GM21381 (cell line): ENCODE results near the gene ABCC1.

Experiments
- ATAC-seq: cut with Tn5 transposase; IDR thresholded peaks from one replicate; pipeline ENCODE4 v1.9.1; 2021; ENCODE audit warnings: mild to moderate bottlenecking, moderate library complexity; ENCODE audit not compliant: unreplicated experiment

The ABCC1 gene

GRCh38 chr16:16017812-16018211, 68.4 kb downstream of the ABCC1 start:
- no peak for ATAC-seq

GRCh38 chr16:16018705-16019104, 69.3 kb downstream of the ABCC1 start:
- no peak for ATAC-seq

- no peak for ATAC-seq
These were observed 70.1 kb downstream of the ABCC1 start for GRCh38 chr16:16019488-16019887.

DNA sequence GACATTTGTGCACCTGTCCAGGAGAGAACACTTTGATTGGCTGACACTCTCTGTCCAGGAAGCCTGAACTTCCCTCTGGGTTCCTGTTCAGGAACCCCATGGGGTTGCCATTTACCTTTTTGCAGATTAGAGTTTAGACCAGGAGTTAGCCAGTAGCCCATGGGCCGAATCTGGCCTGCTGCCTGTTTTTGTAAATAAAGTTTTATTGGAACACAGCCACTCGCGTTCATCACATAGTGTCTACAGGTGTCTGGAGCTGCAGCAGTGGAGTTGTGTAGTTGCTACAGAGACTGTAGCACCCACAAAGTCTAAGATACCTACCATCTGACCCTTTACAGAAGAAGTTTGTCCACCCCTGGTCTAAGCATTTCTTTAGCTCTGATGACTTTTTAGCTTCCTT, 70.9 kb downstream of the ABCC1 start:
- ATAC-seq = no peak

- ATAC-seq = no peak
These were observed 71.6 kb downstream of the ABCC1 start for GRCh38 chr16:16021020-16021419.

DNA sequence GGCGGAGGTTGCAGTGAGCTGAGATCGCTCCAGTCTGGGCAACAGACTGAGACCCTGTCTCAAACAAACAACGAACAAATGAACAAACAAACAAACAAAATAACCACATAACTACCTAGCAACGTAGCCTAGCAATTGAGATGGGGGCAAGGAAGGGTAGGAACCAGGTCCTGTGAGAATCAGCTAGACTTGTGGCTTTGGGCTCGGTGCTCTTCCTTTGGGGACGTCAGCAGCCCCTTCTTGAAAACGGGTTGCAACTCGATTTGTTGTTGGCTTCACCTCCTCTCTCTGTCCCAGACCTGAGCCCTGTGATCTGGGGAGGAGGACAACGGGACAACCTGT, 72.2 kb downstream of the ABCC1 start:
- no peak for ATAC-seq

- ATAC-seq = no peak
These were observed 72.7 kb downstream of the ABCC1 start for GRCh38 chr16:16021988-16022682.

GRCh38 chr16:16022683-16023064, 73.3 kb downstream of the ABCC1 start:
- no peak for ATAC-seq

DNA sequence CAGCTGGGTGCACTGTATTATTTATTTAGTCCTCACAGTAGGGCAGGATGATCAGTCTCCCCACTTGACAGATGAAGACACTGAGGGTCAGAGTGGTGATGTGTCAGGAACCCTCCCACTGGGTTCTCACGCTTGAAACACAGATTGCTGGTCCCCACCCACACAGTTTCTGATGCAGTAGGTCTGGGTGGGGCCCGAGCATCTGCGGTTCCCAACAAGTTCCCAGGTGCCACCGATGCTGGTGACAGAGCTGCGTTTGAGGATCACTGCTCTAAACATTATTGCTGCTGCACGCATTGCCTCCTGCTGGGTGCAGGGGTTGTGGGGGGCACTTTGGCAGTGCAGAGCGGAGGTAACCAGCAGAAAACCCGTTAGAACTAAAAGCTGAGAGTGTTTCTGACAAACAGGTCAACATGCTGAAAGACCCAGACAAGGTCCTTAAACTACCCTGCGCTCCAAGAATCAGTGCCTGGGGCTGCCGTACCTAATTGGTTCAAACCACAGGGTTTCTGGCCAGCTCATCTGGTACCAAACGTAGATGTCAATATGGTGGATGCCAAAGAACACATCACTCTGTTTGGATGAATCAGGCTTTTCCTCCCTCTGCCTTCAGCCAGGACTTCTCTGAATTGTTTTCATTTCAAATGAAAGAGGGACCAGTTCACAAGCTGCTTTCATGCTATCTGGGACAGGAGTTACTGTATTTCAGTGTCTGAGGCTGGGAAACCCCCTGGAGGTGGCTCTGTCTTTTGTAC, 76.0 kb downstream of the ABCC1 start:
- no peak for ATAC-seq

- no peak for ATAC-seq
These were observed 78.4 kb downstream of the ABCC1 start for GRCh38 chr16:16027728-16028310.

- ATAC-seq = no peak
These were observed 79.0 kb downstream of the ABCC1 start for GRCh38 chr16:16028311-16028999.

GRCh38 chr16:16029431-16030011, 80.1 kb downstream of the ABCC1 start:
- ATAC-seq = no peak

- no peak for ATAC-seq
These were observed 81.0 kb downstream of the ABCC1 start for GRCh38 chr16:16030449-16030848.

- no peak for ATAC-seq
These were observed 82.0 kb downstream of the ABCC1 start for GRCh38 chr16:16031401-16031800.

DNA sequence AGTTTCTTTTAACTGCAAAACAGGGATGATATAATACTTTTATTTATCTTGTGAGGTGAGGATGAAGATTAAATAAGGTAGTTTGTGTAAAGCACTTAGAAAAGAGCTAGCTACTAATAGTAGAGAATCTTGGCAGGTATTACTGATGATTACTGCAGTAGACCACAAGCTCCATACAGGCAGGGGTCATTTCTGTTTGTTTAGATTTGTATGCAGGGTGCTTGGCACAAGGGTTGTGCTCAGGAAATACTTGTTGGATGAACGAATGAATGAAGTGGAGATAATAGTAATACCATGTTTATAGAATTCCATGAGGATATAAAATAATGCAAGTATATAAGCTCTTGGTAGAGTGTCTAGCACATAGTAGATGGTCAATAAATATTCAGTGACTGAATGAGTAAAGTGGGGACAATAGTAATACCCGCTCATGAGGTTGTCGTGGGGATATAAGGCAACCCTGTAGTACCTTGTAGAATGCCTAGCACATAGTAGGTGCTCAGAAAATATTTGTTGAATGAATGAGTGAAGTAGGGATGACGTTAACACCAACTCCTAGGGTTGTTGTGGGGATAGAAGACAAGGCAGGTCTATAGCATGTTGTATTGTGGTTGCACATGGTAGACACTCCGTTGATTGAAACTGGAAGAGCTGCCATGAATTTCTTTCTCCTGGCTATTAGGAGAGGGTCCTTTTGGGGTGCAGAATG, 83.0 kb downstream of the ABCC1 start:
- ATAC-seq = no peak

DNA sequence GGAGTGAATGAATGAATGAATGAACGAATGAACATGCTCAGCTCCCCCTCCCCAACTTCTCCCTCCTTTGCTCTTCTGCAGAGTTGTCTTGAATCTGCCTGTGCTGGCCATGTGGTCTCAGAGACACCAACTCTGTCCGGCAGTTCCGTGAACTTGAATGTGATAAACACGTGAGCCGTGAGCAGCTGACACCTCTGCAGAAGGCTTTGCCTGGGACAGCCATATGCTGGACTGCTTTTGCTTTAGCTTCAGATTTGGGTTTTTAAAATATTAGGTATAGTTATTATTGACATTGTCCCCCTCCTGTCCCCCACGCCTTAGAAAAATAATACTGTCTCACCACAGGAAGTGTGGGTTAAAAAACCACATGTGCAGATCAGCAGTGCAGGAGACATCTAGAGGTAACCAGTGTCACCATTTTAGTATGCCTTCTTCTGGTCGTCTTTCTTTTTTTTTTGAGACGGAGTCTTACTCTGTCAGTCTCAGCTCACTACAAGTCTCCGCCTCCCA, 83.8 kb downstream of the ABCC1 start:
- ATAC-seq = no peak

DNA sequence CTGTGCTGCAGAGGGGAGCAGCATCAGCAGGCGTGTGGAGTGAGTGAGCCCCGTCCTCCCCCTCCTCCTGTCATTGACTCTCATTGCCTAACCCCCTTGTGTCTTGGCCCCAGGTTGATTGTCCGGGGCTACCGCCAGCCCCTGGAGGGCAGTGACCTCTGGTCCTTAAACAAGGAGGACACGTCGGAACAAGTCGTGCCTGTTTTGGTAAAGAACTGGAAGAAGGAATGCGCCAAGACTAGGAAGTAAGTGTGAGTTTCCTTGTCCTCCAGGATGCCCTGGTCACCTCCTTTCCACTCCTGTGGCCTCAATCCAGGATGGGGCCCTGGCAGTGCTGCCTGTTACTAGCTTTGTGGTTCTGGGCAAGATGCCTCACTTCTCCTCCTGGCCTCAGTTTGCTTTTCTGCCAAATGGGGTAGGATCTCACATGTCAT, 87.0 kb downstream of the ABCC1 start:
- no peak for ATAC-seq

- ATAC-seq = no peak
These were observed 88.1 kb downstream of the ABCC1 start for GRCh38 chr16:16037521-16037920.

DNA sequence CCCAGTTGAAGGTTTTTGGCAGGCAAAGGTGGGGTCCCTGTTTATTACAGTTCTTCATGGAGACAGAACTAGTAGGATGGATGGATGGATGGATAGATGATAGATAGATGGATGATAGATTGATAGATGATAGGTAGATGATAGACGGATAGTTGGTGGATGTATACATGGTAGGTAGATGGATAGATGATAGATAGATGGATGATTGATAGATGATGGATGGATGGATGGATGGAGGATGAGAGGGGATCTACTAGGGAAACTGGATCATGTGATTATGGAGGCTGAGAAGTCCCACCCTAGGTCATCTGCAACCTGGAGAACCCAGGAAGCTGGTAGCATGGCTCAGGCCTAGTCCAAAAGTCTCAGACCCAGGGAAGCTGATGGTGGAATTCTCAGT, 88.6 kb downstream of the ABCC1 start:
- ATAC-seq = no peak

GRCh38 chr16:16038950-16039349, 89.5 kb downstream of the ABCC1 start:
- no peak for ATAC-seq
